OCI-LY7 (cell line): Measurements from ENCODE around the gene TPPP. TPM values are rescaled to one million over a fixed set of nuclear protein-coding genes. Genes with fewer than 3 reads are reported as not detected.

Experiments
- BruUV-seq: library from RNA; stranded (reverse); fragments of 400-500 nt; replicated peaks from 2 replicates; lab custom pipeline; 2021; lab: Mats Ljungman, UMichigan
- CTCF ChIA-PET: fragments of 300-600 bp; sonication (Branson Sonifier 250); formaldehyde crosslinking; loops from one replicate; lab custom pipeline; 2022; ENCODE audit warnings: antibody characterized with exemption; ENCODE audit not compliant: unreplicated experiment; lab: Charles Lee
- POLR2A ChIA-PET: fragments of 300-600 bp; sonication (Branson Sonifier 250); formaldehyde crosslinking; loops from one replicate; lab custom pipeline; 2022; ENCODE audit warnings: antibody characterized with exemption; lab: Charles Lee
- DNase-seq: peaks from one replicate; pipeline ENCODE4 v3.0.0-alpha.2; 2015; ENCODE audit warnings: low spot score
- H2AFZ ChIP-seq: fragments of 200-600 bp; sonication (generic), shearing (Covaris generic); 2 replicates; pipeline ENCODE4 v1.6.1; 2014; ENCODE audit warnings: mild to moderate bottlenecking, antibody characterized with exemption, low read length, moderate library complexity
- H3K27ac ChIP-seq: fragments of 200-600 bp; sonication (generic); 2 replicates; pipeline ENCODE4 v1.5.1; 2014; ENCODE audit warnings: mixed run types, low read depth, mild to moderate bottlenecking, moderate library complexity, low read length, inconsistent platforms; ENCODE audit not compliant: poor library complexity, severe bottlenecking
- H3K36me3 ChIP-seq: fragments of 200-600 bp; sonication (generic); 2 replicates; pipeline ENCODE4 v1.6.1; 2014; ENCODE audit warnings: mild to moderate bottlenecking, antibody characterized with exemption, low read length, moderate library complexity, mixed read lengths; ENCODE audit not compliant: insufficient read depth
- H3K4me1 ChIP-seq: fragments of 200-600 bp; sonication (generic); 2 replicates; pipeline ENCODE4 v1.5.1; 2014; ENCODE audit warnings: mild to moderate bottlenecking, low read length; ENCODE audit not compliant: insufficient read depth, poor library complexity, severe bottlenecking
- H3K4me2 ChIP-seq: fragments of 200-600 bp; sonication (generic); 2 replicates; pipeline ENCODE4 v1.6.1; 2014; ENCODE audit warnings: mild to moderate bottlenecking, low read length
- H3K4me3 ChIP-seq: fragments of 200-600 bp; sonication (generic); 2 replicates; pipeline ENCODE4 v1.5.1; 2014; ENCODE audit warnings: mild to moderate bottlenecking, low read depth, low read length; ENCODE audit not compliant: poor library complexity, severe bottlenecking
- H3K79me2 ChIP-seq: fragments of 200-600 bp; sonication (generic); 2 replicates; pipeline ENCODE4 v1.6.1; 2016; ENCODE audit warnings: low read depth, mild to moderate bottlenecking, low read length, moderate library complexity, mixed read lengths; ENCODE audit not compliant: insufficient read depth
- H3K9me2 ChIP-seq: fragments of 200-600 bp; sonication (generic); 2 replicates; pipeline ENCODE4 v1.6.1; 2016; ENCODE audit warnings: mild to moderate bottlenecking, low read length, mixed read lengths; ENCODE audit not compliant: insufficient read depth
- H3K9me3 ChIP-seq: fragments of 200-600 bp; sonication (generic); 2 replicates; pipeline ENCODE4 v1.6.1; 2014; ENCODE audit warnings: mild to moderate bottlenecking, mixed run types, low read length, mixed read lengths
- H4K20me1 ChIP-seq: fragments of 200-600 bp; sonication (generic); 2 replicates; pipeline ENCODE4 v1.6.1; 2014; ENCODE audit warnings: mild to moderate bottlenecking, antibody characterized with exemption, low read length, moderate library complexity, mixed read lengths; ENCODE audit not compliant: insufficient read depth
- EZH2phosphoT487 ChIP-seq: fragments of 200-600 bp; sonication (generic); IDR thresholded peaks from 2 replicates; pipeline ENCODE4 v1.6.1; 2018; ENCODE audit warnings: low read depth, borderline replicate concordance, mild to moderate bottlenecking, mixed run types, antibody characterized with exemption, low read length, moderate library complexity, mixed read lengths
- intact Hi-C: fragments of 100-400 bp; cut with micrococcal nuclease; formaldehyde crosslinking; loops from one replicate; pipeline ENCODE4 v1.10.0; 2022; ENCODE audit not compliant: unreplicated experiment
- total RNA-seq, 2 experiments: library from RNA; depleted of rRNA in 1 of 2; stranded (reverse); fragments of >200 nt in 1 of 2; shearing (Covaris generic) in 1 of 2; gene quantifications; 2 replicates each; pipeline ENCODE4 v1.2.3, GENCODE V29; 2014 to 2022
- TF ChIP-seq, protein P1 (sequence below): fragments of 200-600 bp; sonication (generic); conservative IDR thresholded peaks from 2 replicates; pipeline ENCODE4 v1.5.1; 2014; ENCODE audit warnings: mild to moderate bottlenecking, antibody characterized with exemption, low read length, moderate library complexity, mixed read lengths

The TPPP gene
- total RNA-seq, 2 experiments from 2014 or later: not detected

DNA sequence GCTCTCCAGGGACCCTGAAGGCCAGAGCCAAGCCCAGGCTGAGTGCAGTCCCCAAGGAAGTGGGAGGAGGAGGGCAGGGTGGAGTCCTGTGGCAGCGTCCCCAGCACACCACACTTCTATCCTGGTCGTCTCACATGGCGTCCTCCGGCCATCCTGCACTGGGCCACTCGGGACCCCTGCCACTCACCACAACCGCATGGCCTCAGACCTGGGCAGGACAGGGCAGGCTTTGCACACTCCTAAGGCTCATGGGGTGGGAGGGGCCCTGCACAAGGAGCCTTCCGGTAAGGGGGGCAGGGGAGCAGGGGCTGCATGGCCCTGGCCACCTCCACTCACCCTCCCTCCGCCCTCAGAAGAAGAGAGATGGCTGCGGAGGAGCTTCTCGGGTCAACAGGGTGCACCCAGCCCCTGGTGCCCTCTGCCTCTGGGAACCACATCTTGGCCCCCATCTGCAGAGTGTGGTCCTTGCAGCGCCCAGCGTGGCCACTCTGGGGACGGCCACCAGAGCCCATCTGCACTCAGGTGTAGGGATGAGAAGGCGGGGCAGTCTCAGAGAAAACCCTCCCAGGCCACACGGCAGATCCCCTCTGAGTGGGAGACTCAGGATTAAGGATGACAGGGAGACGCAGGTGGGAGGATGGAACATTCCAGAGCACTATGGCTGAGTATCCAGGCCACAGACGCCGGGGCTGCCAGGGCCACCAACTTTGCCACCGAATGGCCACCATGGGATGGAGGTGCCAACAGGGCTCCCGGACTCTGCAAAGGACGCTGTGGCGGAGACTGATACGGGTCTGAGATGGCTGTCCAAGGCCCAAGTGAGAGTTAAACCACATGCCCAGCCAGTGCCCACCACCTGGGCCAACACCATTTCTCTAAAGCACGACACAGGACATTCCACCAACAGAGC lies 7.6 kb downstream of the TPPP start:
- H3K4me2 ChIP-seq: no peak overlapping the region
- no peak overlapping the region for H3K27ac ChIP-seq
- no peak overlapping the region for H3K4me3 ChIP-seq
- no peaks in the 10 kb centered on the region for H3K4me1 ChIP-seq
- BruUV-seq: no TSS peak
- TF ChIP-seq, protein P1, sequence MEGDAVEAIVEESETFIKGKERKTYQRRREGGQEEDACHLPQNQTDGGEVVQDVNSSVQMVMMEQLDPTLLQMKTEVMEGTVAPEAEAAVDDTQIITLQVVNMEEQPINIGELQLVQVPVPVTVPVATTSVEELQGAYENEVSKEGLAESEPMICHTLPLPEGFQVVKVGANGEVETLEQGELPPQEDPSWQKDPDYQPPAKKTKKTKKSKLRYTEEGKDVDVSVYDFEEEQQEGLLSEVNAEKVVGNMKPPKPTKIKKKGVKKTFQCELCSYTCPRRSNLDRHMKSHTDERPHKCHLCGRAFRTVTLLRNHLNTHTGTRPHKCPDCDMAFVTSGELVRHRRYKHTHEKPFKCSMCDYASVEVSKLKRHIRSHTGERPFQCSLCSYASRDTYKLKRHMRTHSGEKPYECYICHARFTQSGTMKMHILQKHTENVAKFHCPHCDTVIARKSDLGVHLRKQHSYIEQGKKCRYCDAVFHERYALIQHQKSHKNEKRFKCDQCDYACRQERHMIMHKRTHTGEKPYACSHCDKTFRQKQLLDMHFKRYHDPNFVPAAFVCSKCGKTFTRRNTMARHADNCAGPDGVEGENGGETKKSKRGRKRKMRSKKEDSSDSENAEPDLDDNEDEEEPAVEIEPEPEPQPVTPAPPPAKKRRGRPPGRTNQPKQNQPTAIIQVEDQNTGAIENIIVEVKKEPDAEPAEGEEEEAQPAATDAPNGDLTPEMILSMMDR: no peak
- TF ChIP-seq EZH2phosphoT487: no peak
- no peaks in the 10 kb centered on the region for H3K9me3 ChIP-seq
- no peaks in the 10 kb centered on the region for H3K79me2 ChIP-seq
- no peak overlapping the region for H2AFZ ChIP-seq
- no peaks in the 10 kb centered on the region for H3K9me2 ChIP-seq
- ChIA-PET CTCF (no interaction called here), POLR2A (no interaction called here)
- no peaks in the 10 kb centered on the region for H4K20me1 ChIP-seq
- intact Hi-C loops: no loop called here
- H3K36me3 ChIP-seq: no peaks in the 10 kb centered on the region
- no peak for DNase-seq

DNA sequence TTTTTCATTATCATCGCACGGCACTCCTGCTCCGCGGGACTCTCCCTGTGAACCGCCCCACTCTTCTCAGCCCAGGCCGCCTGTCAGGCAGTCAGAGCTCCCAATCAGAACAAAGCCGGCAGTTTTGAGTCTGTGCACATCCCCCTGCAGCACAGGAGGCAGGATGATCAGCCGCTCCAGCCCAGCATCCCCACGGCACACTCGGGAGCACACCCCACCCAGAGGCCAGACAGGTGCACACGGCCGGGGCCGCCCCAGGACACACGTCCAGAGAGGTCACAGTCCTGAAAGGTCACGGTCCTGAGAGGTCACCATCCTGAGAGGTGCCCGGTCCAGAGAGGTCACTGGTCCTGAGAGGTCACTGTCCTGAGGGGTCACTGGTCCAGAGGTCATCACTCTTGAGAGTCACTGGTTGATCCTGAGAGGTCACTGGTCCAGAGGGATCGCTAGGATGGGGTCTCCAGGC lies 8.4 kb downstream of the TPPP start:
- intact Hi-C loops: no loop called here
- CTCF ChIA-PET: no interaction called here

More for the DNA sequence above, 8.4 kb downstream of the TPPP start:
- Histone ChIP-seq H3K9me2 (no peaks in the 10 kb centered on the region), H3K36me3 (no peaks in the 10 kb centered on the region), H3K4me3 (no peak overlapping the region), H3K79me2 (no peaks in the 10 kb centered on the region), H3K4me2 (no peak overlapping the region), H3K27ac (no peak overlapping the region), H2AFZ (no peak overlapping the region), H4K20me1 (no peaks in the 10 kb centered on the region), H3K4me1 (no peaks in the 10 kb centered on the region), H3K9me3 (no peaks in the 10 kb centered on the region)
- POLR2A ChIA-PET: no interaction called here
- TF ChIP-seq, protein P1: no peak
- TF ChIP-seq EZH2phosphoT487: no peak
- DNase-seq: no peak
- BruUV-seq: no TSS peak
